ENCODE data around the gene GAGE10. TPM values are rescaled to one million over a fixed set of nuclear protein-coding genes. Genes with fewer than 3 reads are reported as not detected.
"Not testable (repeated sequence)": the region's sequence is repeated elsewhere in the genome, so short reads cannot be mapped to it uniquely, and the experiment has no call there.

The GAGE10 gene
- total and polyA plus RNA-seq, 7 experiments from 2014 or later, result not detected

DNA sequence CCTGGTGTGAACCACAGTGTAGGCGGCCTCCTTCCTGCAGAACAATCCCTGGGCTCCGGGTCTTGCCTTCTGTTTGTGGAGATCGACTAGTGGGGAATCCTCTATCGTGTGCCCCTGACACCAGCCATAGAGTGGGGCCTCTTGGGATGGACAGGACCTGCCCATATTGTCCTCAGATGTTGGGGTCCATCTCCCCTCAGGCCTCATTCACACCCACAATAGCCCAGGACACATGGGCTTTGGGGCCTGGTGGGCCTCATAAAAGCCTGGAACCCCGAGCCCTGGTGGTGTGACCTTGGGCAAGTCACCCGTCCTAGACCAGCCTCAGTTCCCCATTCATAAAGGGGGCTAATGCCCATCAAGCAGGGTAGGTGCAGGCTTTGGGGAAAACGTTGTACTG is 13.2 kb upstream of the GAGE10 start:
- H3K4me1 Mint-ChIP-seq, result peaks cover 11 to 45% (median 34%) of the 10 kb centered on the region in 7 donors
- ATAC-seq (no peak), DNase-seq (no peak)
- Histone ChIP-seq H3K4me1 (ENCODE audit: control insufficient read depth in 2 of 2, insufficient read depth in 2 of 2, low read length in 2 of 2) (peaks cover 14 to 28% of the 10 kb centered on the region in 2 donors), H3K27ac (ENCODE audit: low read depth, low read length) (no peak overlapping the region), H3K4me3 (ENCODE audit: low read length) (no peak overlapping the region), H3K27me3 (ENCODE audit: control insufficient read depth in 2 of 2, insufficient read depth in 2 of 2, low read length in 2 of 2) (no peaks in the 10 kb centered on the region), H3K9me3 (ENCODE audit: control insufficient read depth in 2 of 3, low read length in 3 of 3) (no peaks in the 10 kb centered on the region), H3K36me3 (ENCODE audit: control insufficient read depth in 2 of 3, insufficient read depth in 3 of 3, low read length in 3 of 3) (no peaks in the 10 kb centered on the region)
- H3K27me3 Mint-ChIP-seq, result no peaks in the 10 kb centered on the region
- intact Hi-C loops (cut with micrococcal nuclease), result no loop called here
- peak overlapping the region in 1 of 9 donors; percentile 4 for H3K27ac Mint-ChIP-seq
- POLR2A ChIA-PET, result no interaction called here
- peaks cover 0 to 8% (median 0%) of the 10 kb centered on the region in 5 donors for H3K36me3 Mint-ChIP-seq
- no peak overlapping the region for H3K4me3 Mint-ChIP-seq
- CTCF ChIA-PET, result no interaction called here
- no peaks in the 10 kb centered on the region for H3K9me3 Mint-ChIP-seq

- peak; percentile 82 for ATAC-seq
- peaks cover 9 to 48% (median 38%) of the 10 kb centered on the region in 7 donors for H3K4me1 Mint-ChIP-seq
- no peaks in the 10 kb centered on the region for H3K9me3 ChIP-seq (ENCODE audit: control insufficient read depth in 2 of 3, low read length in 3 of 3)
- peak overlapping the region in 6 of 10 donors; percentile 7 to 77 (median 62) for H3K4me3 Mint-ChIP-seq
- POLR2A ChIA-PET, result interaction anchor here (0.6 to 1.2 kb wide), 5 partner anchors 15 to 462 kb away, joined by 3 to 5 read pairs (median 3); no protein-coding TSS in a partner anchor
- CTCF ChIA-PET, result interaction anchor here (0.6 to 2.1 kb wide), 7 partner anchors 17 to 1433 kb away, joined by 3 to 6 read pairs (median 3); no protein-coding TSS in a partner anchor
- H3K27ac Mint-ChIP-seq, result peak overlapping the region in 6 of 9 donors; percentile 37 to 95 (median 82)
- H3K27me3 Mint-ChIP-seq, result peaks cover 0 to 9% (median 0%) of the 10 kb centered on the region in 5 donors
- no peaks in the 10 kb centered on the region for H3K27me3 ChIP-seq (ENCODE audit: control insufficient read depth in 2 of 2, insufficient read depth in 2 of 2, low read length in 2 of 2)
- intact Hi-C loops (cut with micrococcal nuclease), result loop anchor here (1.0 kb wide), 2 partner anchors 463 to 585 kb away; no protein-coding TSS in a partner anchor
- DNase-seq, result peak; percentile 38 to 72 (median 57)
- no peak overlapping the region for H3K27ac ChIP-seq (ENCODE audit: low read depth, low read length)
- peaks cover 0 to 8% (median 0%) of the 10 kb centered on the region in 5 donors for H3K36me3 Mint-ChIP-seq
- no peak overlapping the region for H3K4me3 ChIP-seq (ENCODE audit: low read length)
- no peaks in the 10 kb centered on the region for H3K36me3 ChIP-seq (ENCODE audit: control insufficient read depth in 2 of 3, insufficient read depth in 3 of 3, low read length in 3 of 3)
- no peaks in the 10 kb centered on the region for H3K9me3 Mint-ChIP-seq
- peaks cover 14 to 28% of the 10 kb centered on the region in 2 donors for H3K4me1 ChIP-seq (ENCODE audit: control insufficient read depth in 2 of 2, insufficient read depth in 2 of 2, low read length in 2 of 2)
Measured at GRCh38 chrX:49291615-49292337, 11.7 kb upstream of the GAGE10 start.

GRCh38 chrX:49292400-49293362 is 10.8 kb upstream of the GAGE10 start:
- peaks cover 4 to 42% (median 30%) of the 10 kb centered on the region in 7 donors for H3K4me1 Mint-ChIP-seq
- no peak for ATAC-seq
- CTCF ChIA-PET, result interaction anchor here (0.6 to 2.1 kb wide), 6 partner anchors 17 to 1432 kb away, joined by 3 to 6 read pairs (median 3); no protein-coding TSS in a partner anchor
- H3K27me3 ChIP-seq (ENCODE audit: control insufficient read depth in 2 of 2, insufficient read depth in 2 of 2, low read length in 2 of 2), result no peaks in the 10 kb centered on the region
- H3K27ac Mint-ChIP-seq, result peak overlapping the region in 4 of 9 donors; percentile 34 to 95 (median 81)
- DNase-seq, result no peak
- no peak overlapping the region for H3K4me3 ChIP-seq (ENCODE audit: low read length)
- intact Hi-C loops (cut with micrococcal nuclease), result loop anchor here (1.0 kb wide), 2 partner anchors 462 to 584 kb away; no protein-coding TSS in a partner anchor
- H3K4me3 Mint-ChIP-seq, result peak overlapping the region in 2 of 10 donors; percentile 34 to 62
- H3K9me3 ChIP-seq (ENCODE audit: control insufficient read depth in 2 of 3, low read length in 3 of 3), result no peaks in the 10 kb centered on the region
- peaks cover 13 to 26% of the 10 kb centered on the region in 2 donors for H3K4me1 ChIP-seq (ENCODE audit: control insufficient read depth in 2 of 2, insufficient read depth in 2 of 2, low read length in 2 of 2)
- H3K27me3 Mint-ChIP-seq, result peaks cover 0 to 13% (median 0%) of the 10 kb centered on the region in 5 donors
- no peaks in the 10 kb centered on the region for H3K36me3 ChIP-seq (ENCODE audit: control insufficient read depth in 2 of 3, insufficient read depth in 3 of 3, low read length in 3 of 3)
- peaks cover 0 to 4% (median 0%) of the 10 kb centered on the region in 5 donors for H3K36me3 Mint-ChIP-seq
- no peak overlapping the region for H3K27ac ChIP-seq (ENCODE audit: low read depth, low read length)
- POLR2A ChIA-PET, result interaction anchor here (1.2 kb wide), 1 partner anchor 17 kb away, joined by 5 read pairs; no protein-coding TSS in a partner anchor
- no peaks in the 10 kb centered on the region for H3K9me3 Mint-ChIP-seq

DNA sequence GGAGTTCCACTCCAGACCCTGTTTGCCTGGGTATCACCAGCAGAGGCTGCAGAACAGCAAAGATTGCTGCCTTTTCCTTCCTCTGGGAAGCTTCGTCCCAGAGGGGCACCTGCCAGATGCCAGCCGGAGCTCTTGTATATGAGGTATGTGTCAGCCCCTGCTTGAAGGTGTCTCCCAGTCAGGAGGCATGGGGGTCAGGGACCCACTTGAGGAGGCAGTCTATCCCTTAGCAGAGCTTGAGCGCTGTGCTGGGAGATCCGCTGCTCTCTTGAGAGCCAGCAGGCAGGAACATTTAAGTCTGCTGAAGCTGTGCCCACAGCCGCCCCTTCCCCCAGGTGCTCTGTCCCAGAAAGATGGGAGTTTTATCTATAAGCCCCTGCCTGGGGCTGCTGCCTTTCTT is 4.2 kb upstream of the GAGE10 start:
- DNase-seq; H3K27ac Mint-ChIP-seq; intact Hi-C loops (cut with micrococcal nuclease); ATAC-seq; CTCF ChIA-PET; H3K4me1 Mint-ChIP-seq; H3K36me3 ChIP-seq (ENCODE audit: control insufficient read depth in 2 of 3, insufficient read depth in 3 of 3, low read length in 3 of 3); H3K9me3 Mint-ChIP-seq; H3K9me3 ChIP-seq (ENCODE audit: control insufficient read depth in 2 of 3, low read length in 3 of 3); H3K27me3 ChIP-seq (ENCODE audit: control insufficient read depth in 2 of 2, insufficient read depth in 2 of 2, low read length in 2 of 2); H3K36me3 Mint-ChIP-seq; H3K4me3 Mint-ChIP-seq; H3K4me3 ChIP-seq (ENCODE audit: low read length); H3K4me1 ChIP-seq (ENCODE audit: control insufficient read depth in 2 of 2, insufficient read depth in 2 of 2, low read length in 2 of 2); H3K27ac ChIP-seq (ENCODE audit: low read depth, low read length): not testable (repeated sequence)
- H3K27me3 Mint-ChIP-seq, result peaks cover 0 to 22% (median 0%) of the 10 kb centered on the region in 5 donors
- POLR2A ChIA-PET, result interaction anchor here (1.2 kb wide), 1 partner anchor 9 kb away, joined by 3 read pairs; no protein-coding TSS in a partner anchor

DNA sequence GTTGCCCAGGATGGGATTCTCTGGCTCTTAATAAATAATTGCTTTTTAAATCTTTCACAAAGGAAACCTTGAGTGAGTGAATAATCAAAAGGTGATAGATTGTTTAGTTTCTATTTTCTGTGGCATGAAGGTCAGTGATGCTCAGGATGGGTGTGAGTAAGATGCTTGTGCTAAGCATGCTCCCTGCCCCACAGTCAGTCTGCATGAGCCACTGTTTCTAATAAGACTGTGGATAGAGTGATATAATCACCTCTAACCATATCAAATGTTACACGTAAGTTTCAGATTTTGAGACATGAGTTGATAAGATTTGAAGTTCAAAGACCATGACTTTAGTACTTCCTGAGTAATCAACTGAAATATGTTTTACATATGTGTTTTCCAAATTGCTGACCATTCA is 2.7 kb upstream of the GAGE10 start:
- DNase-seq (no peak), ATAC-seq (no peak)
- Mint-ChIP-seq H3K4me1 (peaks cover 0 to 7% (median 0%) of the 10 kb centered on the region in 7 donors), H3K36me3 (peaks cover 0 to 8% (median 0%) of the 10 kb centered on the region in 5 donors), H3K27ac (no peak overlapping the region), H3K9me3 (no peaks in the 10 kb centered on the region), H3K4me3 (no peak overlapping the region), H3K27me3 (peaks cover 0 to 26% (median 0%) of the 10 kb centered on the region in 5 donors)
- Histone ChIP-seq H3K9me3 (ENCODE audit: control insufficient read depth in 2 of 3, low read length in 3 of 3) (no peaks in the 10 kb centered on the region), H3K27ac (ENCODE audit: low read depth, low read length) (no peak overlapping the region), H3K4me3 (ENCODE audit: low read length) (no peak overlapping the region), H3K27me3 (ENCODE audit: control insufficient read depth in 2 of 2, insufficient read depth in 2 of 2, low read length in 2 of 2) (no peaks in the 10 kb centered on the region), H3K36me3 (ENCODE audit: control insufficient read depth in 2 of 3, insufficient read depth in 3 of 3, low read length in 3 of 3) (no peaks in the 10 kb centered on the region), H3K4me1 (ENCODE audit: control insufficient read depth in 2 of 2, insufficient read depth in 2 of 2, low read length in 2 of 2) (no peaks in the 10 kb centered on the region)
- ChIA-PET POLR2A (interaction anchor here (0.6 to 0.7 kb wide), 2 partner anchors 18 to 32 kb away, joined by 3 read pairs; no protein-coding TSS in a partner anchor), CTCF (no interaction called here)
- intact Hi-C loops (cut with micrococcal nuclease), result no loop called here

DNA sequence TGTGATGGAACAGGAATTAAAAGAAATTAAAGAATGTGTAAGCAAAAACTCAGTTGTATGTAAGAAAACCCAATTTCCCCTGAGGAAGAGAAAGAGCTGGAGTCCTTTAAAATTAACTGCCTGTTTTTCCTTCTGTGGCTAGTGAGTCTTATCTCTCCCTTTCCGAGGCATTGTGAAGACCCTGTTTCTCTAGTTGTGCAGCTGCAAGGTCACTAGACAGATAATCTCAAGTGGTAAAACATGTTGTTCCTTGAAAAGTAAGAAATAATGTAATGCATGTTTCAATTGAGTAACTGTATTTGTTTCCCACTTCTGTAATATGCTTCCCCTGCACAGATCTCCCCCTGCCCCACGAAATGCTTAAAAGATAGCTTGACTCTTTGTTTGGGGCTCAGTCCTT is 4.3 kb downstream of the GAGE10 start:
- H3K9me3 ChIP-seq (ENCODE audit: control insufficient read depth in 2 of 3, low read length in 3 of 3); CTCF ChIA-PET; DNase-seq; H3K36me3 Mint-ChIP-seq; H3K27ac ChIP-seq (ENCODE audit: low read depth, low read length); H3K27me3 ChIP-seq (ENCODE audit: control insufficient read depth in 2 of 2, insufficient read depth in 2 of 2, low read length in 2 of 2); H3K36me3 ChIP-seq (ENCODE audit: control insufficient read depth in 2 of 3, insufficient read depth in 3 of 3, low read length in 3 of 3); ATAC-seq; H3K9me3 Mint-ChIP-seq; H3K4me3 ChIP-seq (ENCODE audit: low read length): not testable (repeated sequence)
- Mint-ChIP-seq H3K4me3 (peak overlapping the region in 5 of 10 donors; percentile 16 to 95 (median 84)), H3K4me1 (peaks cover 19 to 29% (median 21%) of the 10 kb centered on the region in 7 donors), H3K27ac (peak overlapping the region in 7 of 9 donors; percentile 48 to 100 (median 96)), H3K27me3 (peaks cover 0 to 25% (median 0%) of the 10 kb centered on the region in 5 donors)
- POLR2A ChIA-PET, result interaction anchor here (0.6 to 3.0 kb wide), 4 partner anchors 34 to 733 kb away, joined by 3 to 23 read pairs (median 14); partner anchors contain the start of genes PPP1R3F and RBM3
- intact Hi-C loops (cut with micrococcal nuclease), result loop anchor here in 1 of 2 donors (2.0 kb wide), 2 partner anchors 39 to 73 kb away; partner anchors contain the start of genes CCDC22 and PPP1R3F
- H3K4me1 ChIP-seq (ENCODE audit: control insufficient read depth in 2 of 2, insufficient read depth in 2 of 2, low read length in 2 of 2), result peaks cover 10 to 15% of the 10 kb centered on the region in 2 donors
